ENCODE data around the gene CLDN15. TPM values are rescaled to one million over a fixed set of nuclear protein-coding genes. Genes with fewer than 3 reads are reported as not detected.
"Not testable (repeated sequence)": the region's sequence is repeated elsewhere in the genome, so short reads cannot be mapped to it uniquely, and the experiment has no call there.

The CLDN15 gene
- total RNA-seq, 1 donor from 2014 or later = 8.6 TPM

- Histone ChIP-seq H3K27me3 (no peaks in the 10 kb centered on the region), H3K9me3 (no peaks in the 10 kb centered on the region), H3K4me1 (peaks cover 8% of the 10 kb centered on the region), H3K4me3 (no peak overlapping the region), H3K36me3 (peaks cover 0 to 2% of the 10 kb centered on the region in 2 donors), H3K27ac (no peak overlapping the region)
- no peak for DNase-seq (ENCODE audit: extremely low spot score in 2 of 2)
- no peak for TF ChIP-seq POLR2AphosphoS5 (IDR thresholded peaks at IDR 0.05; ENCODE audit: insufficient read depth in 1 of 2, low read depth in 1 of 2)
- TF ChIP-seq POLR2A (IDR thresholded peaks at IDR 0.05) = no peak
- TF ChIP-seq CTCF (IDR thresholded peaks at IDR 0.05) = no peak
- intact Hi-C loops (cut with DNase I) = no loop called here
Measured at GRCh38 chr7:101202603-101202918, 35.0 kb downstream of the CLDN15 start.

DNA sequence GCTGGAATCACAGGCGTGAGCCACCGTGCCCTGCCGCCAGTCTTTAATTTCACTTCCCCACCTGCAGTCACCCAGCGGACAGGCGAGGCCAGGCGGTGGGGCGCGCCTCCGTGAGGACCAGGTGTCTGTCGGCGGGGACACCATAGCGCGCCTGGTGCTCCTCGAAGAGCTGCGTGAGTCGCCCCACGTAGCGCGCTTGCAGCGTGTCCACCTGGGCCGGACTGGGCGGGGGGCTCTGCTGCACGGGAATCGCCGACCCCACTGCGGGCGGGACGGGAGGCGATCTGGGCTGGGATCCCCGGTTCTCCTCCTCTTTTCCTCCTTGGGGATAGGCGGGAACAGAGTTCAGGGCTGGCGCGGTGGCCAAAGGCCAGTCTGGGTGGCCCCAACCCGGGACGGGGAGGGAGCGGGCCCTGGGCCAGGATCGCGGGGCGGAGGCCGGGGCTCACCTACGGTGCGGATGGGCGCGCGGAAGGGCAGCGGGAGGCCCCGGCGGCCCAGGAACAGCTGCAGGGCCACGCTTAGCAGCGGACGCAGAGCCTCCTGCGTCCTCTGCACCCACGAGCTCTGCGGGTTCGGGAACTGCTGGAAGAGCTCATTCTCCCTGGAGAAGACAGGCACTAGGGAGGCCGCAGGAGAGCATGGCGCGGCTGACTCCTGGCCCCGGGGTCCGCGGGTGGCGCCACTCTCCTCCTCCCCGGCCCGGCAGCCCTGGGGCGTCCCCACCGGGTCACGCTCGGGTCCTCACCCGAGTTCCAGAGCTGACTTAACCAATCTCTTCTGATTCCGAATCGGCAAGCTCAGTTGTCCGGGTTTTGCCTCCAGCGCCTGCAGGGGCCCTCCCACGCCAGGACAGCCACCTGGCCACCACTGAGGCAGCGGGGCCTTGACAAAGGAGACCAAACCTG, 35.7 kb downstream of the CLDN15 start:
- Histone ChIP-seq H3K27me3 (no peaks in the 10 kb centered on the region), H3K9me3 (no peaks in the 10 kb centered on the region), H3K4me1 (peaks cover 8% of the 10 kb centered on the region), H3K4me3 (peak overlapping the region; percentile 9 to 19), H3K27ac (no peak overlapping the region), H3K36me3 (no peaks in the 10 kb centered on the region)
- no peak for TF ChIP-seq CTCF (IDR thresholded peaks at IDR 0.05)
- TF ChIP-seq POLR2A (IDR thresholded peaks at IDR 0.05) = no peak
- TF ChIP-seq POLR2AphosphoS5 (IDR thresholded peaks at IDR 0.05; ENCODE audit: insufficient read depth in 1 of 2, low read depth in 1 of 2) = no peak
- intact Hi-C loops (cut with DNase I) = no loop called here
- DNase-seq (ENCODE audit: extremely low spot score in 2 of 2) = no peak

DNA sequence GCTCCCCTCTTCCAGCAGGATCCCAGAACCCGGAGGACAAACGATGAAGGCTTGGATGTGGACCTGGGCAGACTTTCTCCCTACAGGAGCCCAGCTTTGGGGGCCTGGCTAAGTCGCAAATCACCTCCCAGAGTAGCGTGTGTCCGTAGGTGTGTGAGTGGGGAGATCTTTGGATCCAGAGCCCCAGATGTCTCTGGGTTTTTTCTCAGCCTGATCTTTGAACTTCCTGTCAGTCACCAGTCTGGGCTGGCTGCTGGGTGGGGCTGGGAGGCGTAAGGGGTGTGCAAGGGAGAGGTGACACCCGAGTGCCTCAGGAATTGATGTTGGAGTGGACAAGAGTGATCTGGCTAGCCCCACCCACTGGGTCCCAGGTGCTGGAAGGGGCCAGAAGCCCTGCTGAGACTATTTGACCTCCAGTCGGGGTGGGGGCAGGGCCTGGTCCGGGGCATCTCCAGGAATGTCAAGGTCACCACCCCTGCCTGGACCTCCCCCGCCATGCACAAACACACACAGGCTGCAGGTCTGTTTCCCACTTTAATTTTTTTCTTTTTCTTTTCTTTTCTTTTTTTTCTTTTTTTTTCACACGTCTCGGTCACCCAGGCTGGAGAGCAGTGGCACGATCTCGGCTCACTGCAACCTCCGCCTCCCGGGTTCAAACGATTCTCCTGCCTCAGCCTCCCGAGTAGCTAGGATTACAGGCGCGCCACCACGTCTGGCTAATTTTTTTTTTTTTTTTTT, 36.6 kb downstream of the CLDN15 start, which contains the start of gene MOGAT3:
MOGAT3 (minus strand) TSS at position 175 of the 738 bp plus-strand sequence. CDS start 182 bp downstream, outside the sequence.
- intact Hi-C loops (cut with DNase I) = no loop called here
- Histone ChIP-seq H3K4me3 (peak within 1 kb of the TSS; percentile 9 to 19), H3K9me3 (no peaks in the 10 kb centered on the region), H3K4me1 (peaks cover 8% of the 10 kb centered on the region), H3K36me3 (no peaks in the 10 kb centered on the region), H3K27ac (no peak within 1 kb of the TSS), H3K27me3 (no peaks in the 10 kb centered on the region)
- no peak for DNase-seq (ENCODE audit: extremely low spot score in 2 of 2)
- TF ChIP-seq CTCF (IDR thresholded peaks at IDR 0.05) (no peak), POLR2A (IDR thresholded peaks at IDR 0.05) (no peak)

- intact Hi-C loops (cut with DNase I) = no loop called here
- Histone ChIP-seq H3K4me3 (no peak overlapping the region), H3K27ac (no peak overlapping the region), H3K36me3 (no peaks in the 10 kb centered on the region), H3K9me3 (no peaks in the 10 kb centered on the region), H3K27me3 (no peaks in the 10 kb centered on the region), H3K4me1 (peaks cover 8% of the 10 kb centered on the region)
- TF ChIP-seq POLR2AphosphoS5 (IDR thresholded peaks at IDR 0.05; ENCODE audit: insufficient read depth in 1 of 2, low read depth in 1 of 2) = no peak
- TF ChIP-seq CTCF (IDR thresholded peaks at IDR 0.05) = no peak
- TF ChIP-seq POLR2A (IDR thresholded peaks at IDR 0.05) = no peak
- DNase-seq (ENCODE audit: extremely low spot score in 2 of 2) = no peak
Measured at GRCh38 chr7:101200504-101200861, 37.1 kb downstream of the CLDN15 start.

DNA sequence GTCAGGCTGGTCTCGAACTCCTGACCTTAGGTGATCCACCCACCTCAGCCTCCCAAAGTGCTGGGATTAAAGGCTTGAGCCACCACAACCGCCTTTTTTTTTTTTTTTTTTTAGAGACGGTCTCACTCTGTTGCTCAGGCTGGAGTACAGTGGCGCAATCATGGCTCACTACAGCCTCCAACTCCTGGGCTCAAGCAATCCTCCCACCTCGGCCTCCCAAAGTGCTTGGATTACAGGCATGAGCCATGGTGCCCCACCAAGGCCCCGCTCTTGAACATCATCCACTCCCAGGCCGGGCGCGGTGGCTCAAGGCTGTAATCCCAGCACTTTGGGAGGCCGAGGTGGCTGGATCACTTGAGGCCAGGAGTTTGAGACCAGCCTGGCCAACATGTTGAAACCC, 38.1 kb downstream of the CLDN15 start:
- not testable (repeated sequence) for H3K4me3 ChIP-seq; H3K27ac ChIP-seq; H3K4me1 ChIP-seq; H3K36me3 ChIP-seq; H3K27me3 ChIP-seq; H3K9me3 ChIP-seq; DNase-seq (ENCODE audit: extremely low spot score in 2 of 2)
- intact Hi-C loops (cut with DNase I) = loop anchor here (10.0 kb wide), 1 partner anchor 85 kb away; no protein-coding TSS in a partner anchor

All from vagina (tissue), 2 donors.